ENCODE results near the gene MYH11.

DNA sequence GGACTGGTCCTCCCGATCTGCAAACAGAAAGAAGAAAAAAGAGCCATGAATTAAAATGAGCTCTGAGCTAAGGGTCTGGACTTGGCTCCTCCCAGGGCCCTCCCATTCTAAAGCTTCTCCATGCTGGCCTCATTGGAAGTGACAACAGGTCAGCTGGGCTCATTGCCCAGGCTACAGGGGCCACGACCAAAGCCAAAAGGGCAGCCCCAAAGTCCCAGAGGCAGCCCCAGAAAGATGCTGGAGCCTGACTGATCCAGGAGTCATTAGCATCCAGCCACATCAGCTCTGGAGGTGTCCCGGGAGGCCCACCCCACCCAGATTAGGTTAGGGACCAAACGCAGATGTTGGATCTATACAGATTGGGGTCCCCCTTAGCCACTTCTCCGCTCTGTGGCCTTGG lies 58.2 kb downstream of the MYH11 start:
- no peak for TF ChIP-seq POLR2A (IDR thresholded peaks at IDR 0.05; ENCODE audit: low read length)
- no peak for TF ChIP-seq GATA1 (IDR thresholded peaks at IDR 0.05; ENCODE audit: low read depth, low read length)
